Measurements from ENCODE around the gene PPIL6.

Gene PPIL6

GRCh38 chr6:109360281-109360680 lies 80.1 kb downstream of the PPIL6 start:
- Histone ChIP-seq H3K79me2 (ENCODE audit: control insufficient read depth, low read length) (no peaks in the 10 kb centered on the region), H3K27me3 (ENCODE audit: control insufficient read depth, low read length) (no peaks in the 10 kb centered on the region), H3K4me2 (ENCODE audit: low read length) (no peak overlapping the region), H3K27ac (ENCODE audit: low read depth, low read length) (no peak overlapping the region), H4K20me1 (ENCODE audit: control insufficient read depth, insufficient read depth, low read depth, low read length) (no peaks in the 10 kb centered on the region), H3K9me3 (ENCODE audit: control insufficient read depth, insufficient read depth, low read length) (no peaks in the 10 kb centered on the region; the same call in 1 of the 2 replicates), H3K36me3 (ENCODE audit: control insufficient read depth, low read length) (peaks cover 51% of the 10 kb centered on the region), H3K9me2 (replicated peaks; ENCODE audit: control insufficient read depth, low read length) (no peaks in the 10 kb centered on the region), H3F3A (ENCODE audit: control insufficient read depth, insufficient read depth) (no peaks in the 10 kb centered on the region), H3K4me1 (ENCODE audit: control insufficient read depth, low read length) (no peaks in the 10 kb centered on the region), H3K4me3 (ENCODE audit: low read length) (no peak overlapping the region)
- no peak for TF ChIP-seq EZH2phosphoT487 (IDR thresholded peaks at IDR 0.05; ENCODE audit: borderline replicate concordance, low read length)
- TF ChIP-seq, protein P1, sequence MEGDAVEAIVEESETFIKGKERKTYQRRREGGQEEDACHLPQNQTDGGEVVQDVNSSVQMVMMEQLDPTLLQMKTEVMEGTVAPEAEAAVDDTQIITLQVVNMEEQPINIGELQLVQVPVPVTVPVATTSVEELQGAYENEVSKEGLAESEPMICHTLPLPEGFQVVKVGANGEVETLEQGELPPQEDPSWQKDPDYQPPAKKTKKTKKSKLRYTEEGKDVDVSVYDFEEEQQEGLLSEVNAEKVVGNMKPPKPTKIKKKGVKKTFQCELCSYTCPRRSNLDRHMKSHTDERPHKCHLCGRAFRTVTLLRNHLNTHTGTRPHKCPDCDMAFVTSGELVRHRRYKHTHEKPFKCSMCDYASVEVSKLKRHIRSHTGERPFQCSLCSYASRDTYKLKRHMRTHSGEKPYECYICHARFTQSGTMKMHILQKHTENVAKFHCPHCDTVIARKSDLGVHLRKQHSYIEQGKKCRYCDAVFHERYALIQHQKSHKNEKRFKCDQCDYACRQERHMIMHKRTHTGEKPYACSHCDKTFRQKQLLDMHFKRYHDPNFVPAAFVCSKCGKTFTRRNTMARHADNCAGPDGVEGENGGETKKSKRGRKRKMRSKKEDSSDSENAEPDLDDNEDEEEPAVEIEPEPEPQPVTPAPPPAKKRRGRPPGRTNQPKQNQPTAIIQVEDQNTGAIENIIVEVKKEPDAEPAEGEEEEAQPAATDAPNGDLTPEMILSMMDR (IDR thresholded peaks at IDR 0.05; ENCODE audit: low read depth, low read length, poor library complexity, severe bottlenecking) = no peak

- no peak overlapping the region for H3K27ac ChIP-seq (ENCODE audit: low read depth, low read length)
- H3K4me2 ChIP-seq (ENCODE audit: low read length) = no peak overlapping the region
- peaks cover 42% of the 10 kb centered on the region for H3K36me3 ChIP-seq (ENCODE audit: control insufficient read depth, low read length)
- no peaks in the 10 kb centered on the region for H3K4me1 ChIP-seq (ENCODE audit: control insufficient read depth, low read length)
- TF ChIP-seq, protein P1 (IDR thresholded peaks at IDR 0.05; ENCODE audit: low read depth, low read length, poor library complexity, severe bottlenecking) = no peak
- no peak overlapping the region for H3K4me3 ChIP-seq (ENCODE audit: low read length)
- H3K9me3 ChIP-seq (ENCODE audit: control insufficient read depth, insufficient read depth, low read length) = no peaks in the 10 kb centered on the region; the same call in 1 of the 2 replicates
- no peaks in the 10 kb centered on the region for H3F3A ChIP-seq (ENCODE audit: control insufficient read depth, insufficient read depth)
- no peaks in the 10 kb centered on the region for H3K9me2 ChIP-seq (replicated peaks; ENCODE audit: control insufficient read depth, low read length)
- H3K79me2 ChIP-seq (ENCODE audit: control insufficient read depth, low read length) = no peaks in the 10 kb centered on the region
- no peaks in the 10 kb centered on the region for H3K27me3 ChIP-seq (ENCODE audit: control insufficient read depth, low read length)
- H4K20me1 ChIP-seq (ENCODE audit: control insufficient read depth, insufficient read depth, low read depth, low read length) = no peaks in the 10 kb centered on the region
Measured at GRCh38 chr6:109359248-109359647, 81.2 kb downstream of the PPIL6 start.

- Histone ChIP-seq H3K27me3 (ENCODE audit: control insufficient read depth, low read length) (no peaks in the 10 kb centered on the region), H3K36me3 (ENCODE audit: control insufficient read depth, low read length) (peaks cover 35% of the 10 kb centered on the region), H3K4me3 (ENCODE audit: low read length) (no peak overlapping the region), H3K79me2 (ENCODE audit: control insufficient read depth, low read length) (no peaks in the 10 kb centered on the region), H4K20me1 (ENCODE audit: control insufficient read depth, insufficient read depth, low read depth, low read length) (no peaks in the 10 kb centered on the region), H3K9me3 (ENCODE audit: control insufficient read depth, insufficient read depth, low read length) (no peaks in the 10 kb centered on the region; the same call in 1 of the 2 replicates), H3K4me1 (ENCODE audit: control insufficient read depth, low read length) (no peaks in the 10 kb centered on the region), H3K4me2 (ENCODE audit: low read length) (no peak overlapping the region), H3K9me2 (replicated peaks; ENCODE audit: control insufficient read depth, low read length) (no peaks in the 10 kb centered on the region), H3F3A (ENCODE audit: control insufficient read depth, insufficient read depth) (no peaks in the 10 kb centered on the region), H3K27ac (ENCODE audit: low read depth, low read length) (no peak overlapping the region)
- TF ChIP-seq, protein P1 (IDR thresholded peaks at IDR 0.05; ENCODE audit: low read depth, low read length, poor library complexity, severe bottlenecking) = no peak
Measured at GRCh38 chr6:109358204-109358603, 82.2 kb downstream of the PPIL6 start.

DNA sequence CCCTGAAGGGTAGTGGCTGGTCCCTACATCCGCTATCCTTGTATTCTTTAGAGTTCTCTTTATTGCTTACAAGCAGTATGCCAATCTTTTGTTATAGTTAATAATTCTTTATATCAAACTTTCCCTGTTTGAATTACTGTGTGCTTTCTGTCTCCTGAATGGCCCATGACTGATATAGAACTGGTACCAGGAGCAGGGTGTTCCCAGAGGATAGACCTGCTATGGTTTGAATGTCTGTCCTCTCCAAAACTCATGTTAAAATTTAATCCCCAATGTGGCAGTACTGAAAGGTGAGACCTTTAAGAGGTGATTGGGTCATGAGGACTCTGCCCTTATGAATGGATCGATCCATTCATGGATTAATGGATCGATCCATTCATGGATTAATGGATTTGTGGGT lies 84.2 kb downstream of the PPIL6 start:
- Histone ChIP-seq H3K4me3 (ENCODE audit: low read length) (no peak overlapping the region), H3K36me3 (ENCODE audit: control insufficient read depth, low read length) (peaks cover 24% of the 10 kb centered on the region)
- TF ChIP-seq EZH2phosphoT487 (IDR thresholded peaks at IDR 0.05; ENCODE audit: borderline replicate concordance, low read length) = no peak
- TF ChIP-seq, protein P1 (IDR thresholded peaks at IDR 0.05; ENCODE audit: low read depth, low read length, poor library complexity, severe bottlenecking) = no peak

More for the DNA sequence above, 84.2 kb downstream of the PPIL6 start:
- Histone ChIP-seq H3K9me3 (ENCODE audit: control insufficient read depth, insufficient read depth, low read length) (no peaks in the 10 kb centered on the region; the same call in 1 of the 2 replicates), H3K27me3 (ENCODE audit: control insufficient read depth, low read length) (no peaks in the 10 kb centered on the region), H3K79me2 (ENCODE audit: control insufficient read depth, low read length) (no peaks in the 10 kb centered on the region), H3K4me1 (ENCODE audit: control insufficient read depth, low read length) (no peaks in the 10 kb centered on the region), H3K9me2 (replicated peaks; ENCODE audit: control insufficient read depth, low read length) (no peaks in the 10 kb centered on the region), H3K27ac (ENCODE audit: low read depth, low read length) (no peak overlapping the region), H3F3A (ENCODE audit: control insufficient read depth, insufficient read depth) (no peaks in the 10 kb centered on the region), H4K20me1 (ENCODE audit: control insufficient read depth, insufficient read depth, low read depth, low read length) (no peaks in the 10 kb centered on the region), H3K4me2 (ENCODE audit: low read length) (no peak overlapping the region)

Measured in DOHH2 (cell line).